Suprapubic skin (tissue), 4 donors: ENCODE results near the gene CGNL1. TPM values are rescaled to one million over a fixed set of nuclear protein-coding genes. Genes with fewer than 3 reads are reported as not detected.

Experiments
- DNase-seq, 2 donors: peaks; one replicate each; pipeline ENCODE4 v3.0.0-alpha.2; 2019; ENCODE audit warnings: low spot score in 2 of 2
- H3K27ac ChIP-seq: fragments of 200-600 bp; sonication (generic); one replicate; pipeline ENCODE4 v1.5.1; 2019
- H3K27me3 ChIP-seq: fragments of 200-600 bp; sonication (generic); one replicate; pipeline ENCODE4 v1.5.1; 2019
- H3K36me3 ChIP-seq: fragments of 200-600 bp; sonication (generic); one replicate; pipeline ENCODE4 v1.5.1; 2019
- H3K4me1 ChIP-seq: fragments of 200-600 bp; sonication (generic); one replicate; pipeline ENCODE4 v1.5.1; 2019
- H3K4me3 ChIP-seq: fragments of 200-600 bp; sonication (generic); one replicate; pipeline ENCODE4 v1.5.1; 2019; ENCODE audit warnings: mild to moderate bottlenecking
- H3K9me3 ChIP-seq: fragments of 200-600 bp; sonication (generic); one replicate; pipeline ENCODE4 v1.5.1; 2019
- CTCF ChIP-seq, 2 donors: fragments of 200-600 bp in 1 of 2; fragments of 450-650 bp in 1 of 2; sonication (generic) in 1 of 2; IDR thresholded peaks; one replicate each; pipeline ENCODE4 v1.5.1; 2016 to 2019; ENCODE audit warnings: antibody characterized with exemption in 2 of 2, mild to moderate bottlenecking in 1 of 2, moderate library complexity in 1 of 2
- EP300 ChIP-seq: sonication (generic); formaldehyde crosslinking; IDR thresholded peaks from one replicate; pipeline ENCODE4 v1.6.1; 2017; ENCODE audit warnings: antibody characterized with exemption
- POLR2A ChIP-seq, 2 donors: fragments of 450-650 bp; IDR thresholded peaks; one replicate each; pipeline ENCODE4 v1.6.1; 2017; ENCODE audit warnings: antibody characterized with exemption in 2 of 2, mild to moderate bottlenecking in 2 of 2, moderate library complexity in 2 of 2
- POLR2AphosphoS5 ChIP-seq, 3 donors: sonication (generic); formaldehyde crosslinking; IDR thresholded peaks; one replicate each; pipeline ENCODE4 v1.6.1; 2017; ENCODE audit warnings: antibody characterized with exemption in 3 of 3
- WGBS: methylation state at CpG from one replicate; pipeline ENCODE4 v1.1.5; 2018; 5-methylcytosine and 5-hydroxymethylcytosine counted together
- total RNA-seq, 4 donors: library from RNA; depleted of rRNA; stranded (reverse); fragments of >200 nt; gene quantifications; one replicate each; pipeline ENCODE4 v1.1.0, GENCODE V29; 2016

The CGNL1 gene
- total RNA-seq, 4 donors from 2014 or later = 7.1 to 27.0 (median 14.2) TPM

- Histone ChIP-seq H3K4me1 (peaks cover 10% of the 10 kb centered on the region), H3K9me3 (no peaks in the 10 kb centered on the region), H3K27me3 (no peaks in the 10 kb centered on the region), H3K27ac (no peak overlapping the region), H3K4me3 (no peak overlapping the region), H3K36me3 (peaks cover 6% of the 10 kb centered on the region)
- no peak for DNase-seq
- TF ChIP-seq CTCF (IDR thresholded peaks at IDR 0.05) (no peak), POLR2A (IDR thresholded peaks at IDR 0.05) (no peak), POLR2AphosphoS5 (IDR thresholded peaks at IDR 0.05) (no peak), EP300 (no peak)
- WGBS = 72% methylated on average over 4 of the region's 4 CpGs
Observed at GRCh38 chr15:57519806-57520205, 143.5 kb downstream of the CGNL1 start.

GRCh38 chr15:57521503-57521902 is 145.2 kb downstream of the CGNL1 start:
- DNase-seq = no peak
- Histone ChIP-seq H3K27ac (no peak overlapping the region), H3K27me3 (no peaks in the 10 kb centered on the region), H3K36me3 (peaks cover 6% of the 10 kb centered on the region), H3K4me3 (no peak overlapping the region), H3K4me1 (peaks cover 5% of the 10 kb centered on the region), H3K9me3 (no peaks in the 10 kb centered on the region)
- no peak for TF ChIP-seq POLR2A (IDR thresholded peaks at IDR 0.05)
- no peak for TF ChIP-seq CTCF (IDR thresholded peaks at IDR 0.05)
- TF ChIP-seq EP300 = no peak
- no peak for TF ChIP-seq POLR2AphosphoS5 (IDR thresholded peaks at IDR 0.05)
- WGBS = 84% methylated on average over 2 of the region's 2 CpGs

GRCh38 chr15:57522148-57522547 is 145.8 kb downstream of the CGNL1 start:
- Histone ChIP-seq H3K4me3 (no peak overlapping the region), H3K9me3 (no peaks in the 10 kb centered on the region), H3K27ac (peak overlapping the region; percentile 32), H3K36me3 (peaks cover 6% of the 10 kb centered on the region), H3K4me1 (peaks cover 6% of the 10 kb centered on the region), H3K27me3 (no peaks in the 10 kb centered on the region)
- TF ChIP-seq EP300 = no peak
- TF ChIP-seq CTCF (IDR thresholded peaks at IDR 0.05) = no peak
- no peak for TF ChIP-seq POLR2A (IDR thresholded peaks at IDR 0.05)
- no peak for TF ChIP-seq POLR2AphosphoS5 (IDR thresholded peaks at IDR 0.05)
- no peak for DNase-seq
- 80% methylated on average over 9 of the region's 9 CpGs for WGBS

- no peaks in the 10 kb centered on the region for H3K27me3 ChIP-seq
- no peak for DNase-seq
- H3K9me3 ChIP-seq = no peaks in the 10 kb centered on the region
- peak overlapping the region; percentile 30 for H3K27ac ChIP-seq
- TF ChIP-seq POLR2A (IDR thresholded peaks at IDR 0.05) (no peak), CTCF (IDR thresholded peaks at IDR 0.05) (no peak), EP300 (no peak), POLR2AphosphoS5 (IDR thresholded peaks at IDR 0.05) (no peak)
- 81% methylated on average over 2 of the region's 2 CpGs for WGBS
- no peak overlapping the region for H3K4me3 ChIP-seq
- no peaks in the 10 kb centered on the region for H3K36me3 ChIP-seq
- H3K4me1 ChIP-seq = peaks cover 9% of the 10 kb centered on the region
Observed at GRCh38 chr15:57525581-57525980, 149.3 kb downstream of the CGNL1 start.

- no peak for DNase-seq
- Histone ChIP-seq H3K4me1 (peaks cover 9% of the 10 kb centered on the region), H3K27ac (no peak overlapping the region), H3K36me3 (no peaks in the 10 kb centered on the region), H3K4me3 (no peak overlapping the region), H3K27me3 (no peaks in the 10 kb centered on the region), H3K9me3 (no peaks in the 10 kb centered on the region)
- TF ChIP-seq EP300 (no peak), CTCF (IDR thresholded peaks at IDR 0.05) (no peak), POLR2A (IDR thresholded peaks at IDR 0.05) (no peak), POLR2AphosphoS5 (IDR thresholded peaks at IDR 0.05) (no peak)
Observed at GRCh38 chr15:57526076-57526475, 149.8 kb downstream of the CGNL1 start.
